ENCODE measurements around the gene HOXA13.
A peak's percentile ranks its signal among the peaks of the same experiment; 100 is the strongest.

The HOXA13 gene

DNA sequence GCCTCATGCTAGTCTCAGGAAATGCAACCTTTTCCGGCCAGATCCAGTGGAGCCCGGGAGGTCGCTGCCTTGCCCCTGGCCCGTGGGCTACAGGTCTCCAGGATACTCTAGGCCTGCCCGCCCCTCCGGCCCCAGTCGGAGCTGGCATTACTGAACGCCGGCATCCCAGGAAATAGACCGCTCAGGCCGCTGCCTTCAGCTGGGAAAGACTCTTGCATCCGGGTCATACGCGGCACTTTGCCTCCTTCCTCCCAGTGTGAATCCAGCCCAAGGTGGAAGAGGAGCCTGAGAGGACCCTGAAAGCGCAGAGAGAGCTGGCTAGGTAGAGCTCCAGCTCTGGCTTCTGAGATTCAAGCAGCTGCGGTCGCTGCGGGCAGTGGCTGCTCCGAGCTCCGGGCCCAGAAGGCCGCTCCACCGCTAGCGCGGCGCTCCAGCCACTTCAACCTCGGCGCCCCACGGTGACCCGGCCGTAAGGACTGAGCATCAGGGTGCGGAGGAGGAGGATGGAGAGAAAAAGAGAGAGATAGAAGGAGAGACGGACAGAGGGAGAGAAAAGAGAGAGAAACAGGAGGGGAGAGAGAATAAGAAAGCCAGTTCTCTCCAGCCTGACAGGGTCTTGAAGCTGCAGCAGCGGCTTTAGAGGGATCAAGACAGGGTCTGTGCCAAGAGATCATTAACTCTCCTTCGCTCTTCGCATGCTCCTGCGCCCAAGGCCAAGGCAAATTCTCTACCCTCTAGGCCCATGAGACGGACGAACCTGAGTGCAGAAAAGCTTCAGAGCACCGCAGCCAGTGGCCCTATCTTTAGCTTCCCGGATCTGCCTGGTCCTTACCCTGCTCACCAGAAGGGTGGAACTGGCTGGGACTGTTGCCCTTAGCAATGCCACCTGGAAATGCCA, 24.0 kb downstream of the HOXA13 start:
- no peak overlapping the region for H3K27ac ChIP-seq (ENCODE audit: low read depth, low read length, severe bottlenecking)
- no peak overlapping the region for H3K4me3 ChIP-seq (ENCODE audit: extremely low read depth, insufficient read depth, low read length, poor library complexity, severe bottlenecking)
- 7 to 11% methylated on average over 38 to 40 of the region's 40 CpGs for WGBS, 2 experiments (ENCODE audit: insufficient coverage in 2 of 2)
- no peaks in the 10 kb centered on the region for H3K9me3 ChIP-seq (ENCODE audit: control insufficient read depth, low read length)
- peaks cover 3% of the 10 kb centered on the region for H3K4me1 ChIP-seq (ENCODE audit: control insufficient read depth, insufficient read depth, low read length, poor library complexity, severe bottlenecking)
- H3K36me3 ChIP-seq (ENCODE audit: control insufficient read depth, insufficient read depth, low read length): no peaks in the 10 kb centered on the region

DNA sequence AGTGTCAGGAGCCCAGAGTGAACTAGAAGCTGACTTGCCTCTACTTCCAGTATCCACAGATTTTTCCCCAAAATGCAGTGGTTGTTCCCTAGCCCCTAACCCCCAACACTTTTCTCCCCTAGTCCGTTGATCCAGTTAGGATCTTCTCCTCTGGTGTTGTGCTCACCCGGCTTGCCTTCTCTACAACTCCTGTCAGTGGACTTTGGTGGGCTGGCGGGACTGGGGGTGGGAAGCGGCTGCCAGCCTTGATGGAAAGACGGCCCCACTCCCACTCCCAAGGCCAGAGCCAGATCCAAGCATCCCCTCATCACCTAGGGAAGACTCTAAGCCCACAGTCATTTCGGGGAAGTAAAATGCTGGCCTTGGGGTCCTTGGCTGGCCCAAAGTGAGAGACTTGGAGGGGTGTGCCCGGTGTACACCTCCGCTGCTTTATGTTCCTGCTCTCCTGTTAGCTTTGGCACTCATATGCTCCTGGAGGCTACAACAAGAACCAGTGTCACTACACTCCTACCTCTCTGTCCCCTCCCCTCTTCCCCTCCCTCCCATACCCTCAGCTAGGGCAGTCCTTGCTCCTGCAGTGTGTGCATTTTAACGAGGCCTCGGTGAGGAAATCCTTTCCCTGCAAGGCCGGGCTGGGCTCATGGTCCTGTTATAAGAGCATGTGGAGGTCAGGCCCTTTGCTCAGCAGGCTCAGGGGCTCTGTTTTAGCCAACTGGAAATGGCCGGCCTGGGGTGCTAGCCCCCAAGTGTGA, 24.8 kb downstream of the HOXA13 start:
- Histone ChIP-seq H3K4me3 (ENCODE audit: extremely low read depth, insufficient read depth, low read length, poor library complexity, severe bottlenecking) (no peak overlapping the region), H3K9me3 (ENCODE audit: control insufficient read depth, low read length) (no peaks in the 10 kb centered on the region), H3K4me1 (ENCODE audit: control insufficient read depth, insufficient read depth, low read length, poor library complexity, severe bottlenecking) (peaks cover 3% of the 10 kb centered on the region), H3K36me3 (ENCODE audit: control insufficient read depth, insufficient read depth, low read length) (no peaks in the 10 kb centered on the region), H3K27ac (ENCODE audit: low read depth, low read length, severe bottlenecking) (no peak overlapping the region)
- WGBS, 2 experiments (ENCODE audit: insufficient coverage in 2 of 2): 8 to 14% methylated on average over 6 to 7 of the region's 12 CpGs

DNA sequence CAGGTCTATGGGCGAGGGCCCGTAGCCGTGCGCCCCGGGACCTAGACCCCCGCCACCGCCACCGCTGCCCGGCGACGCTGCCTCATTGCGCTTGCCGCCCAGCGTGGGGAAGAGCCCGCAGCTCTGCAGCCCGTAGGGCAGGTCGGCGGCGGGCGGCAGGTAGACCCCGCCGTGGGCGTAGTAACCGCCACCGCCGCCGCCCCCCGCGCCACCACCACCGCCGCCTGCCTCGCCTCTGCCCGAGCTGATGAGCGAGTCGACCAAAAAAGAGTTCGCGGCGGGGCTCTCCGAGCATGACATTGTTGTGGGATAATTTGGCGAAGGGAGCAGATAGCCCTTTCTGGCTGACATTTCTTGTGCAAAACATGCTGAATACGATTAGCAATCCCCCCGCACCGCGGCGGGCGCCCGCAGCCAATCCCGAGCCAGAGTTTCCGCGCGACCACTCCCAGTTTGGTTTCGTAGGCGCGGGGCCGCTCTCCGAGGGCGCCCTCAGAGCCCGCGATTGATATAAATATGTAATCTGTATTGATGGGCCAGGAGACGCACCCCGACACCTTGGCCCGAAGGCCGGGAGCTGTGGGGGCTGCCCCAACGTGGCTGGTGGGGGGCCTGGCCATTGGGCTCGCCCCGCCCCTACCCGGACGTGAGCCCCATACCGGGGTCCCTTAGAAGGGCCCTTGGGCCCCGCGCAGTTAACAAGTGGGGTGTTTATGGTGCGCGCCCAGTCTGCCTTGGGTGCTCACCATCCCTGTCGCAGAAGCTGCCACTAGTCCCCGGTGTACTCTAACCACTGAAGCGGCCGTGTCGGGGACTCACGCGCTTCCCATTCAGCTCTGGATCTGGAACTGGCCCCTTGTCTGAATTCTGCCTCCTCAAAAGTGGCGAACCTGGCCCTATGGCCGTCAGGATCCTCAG, 25.7 kb downstream of the HOXA13 start, which contains the start of gene HOXA10:
HOXA10 (minus strand) TSS at position 365 of the 918 bp plus-strand sequence; CDS start at position 351, 14 bp downstream.
- H3K9me3 ChIP-seq (ENCODE audit: control insufficient read depth, low read length): no peaks in the 10 kb centered on the region
- H3K27ac ChIP-seq (ENCODE audit: low read depth, low read length, severe bottlenecking): no peak within 1 kb of the TSS
- no peaks in the 10 kb centered on the region for H3K36me3 ChIP-seq (ENCODE audit: control insufficient read depth, insufficient read depth, low read length)
- WGBS, 2 experiments (ENCODE audit: insufficient coverage in 2 of 2): 4 to 7% methylated on average over 58 to 63 of the region's 82 CpGs
- peak within 1 kb of the TSS; percentile 26 for H3K4me3 ChIP-seq (ENCODE audit: extremely low read depth, insufficient read depth, low read length, poor library complexity, severe bottlenecking)
- peaks cover 3% of the 10 kb centered on the region for H3K4me1 ChIP-seq (ENCODE audit: control insufficient read depth, insufficient read depth, low read length, poor library complexity, severe bottlenecking)

DNA sequence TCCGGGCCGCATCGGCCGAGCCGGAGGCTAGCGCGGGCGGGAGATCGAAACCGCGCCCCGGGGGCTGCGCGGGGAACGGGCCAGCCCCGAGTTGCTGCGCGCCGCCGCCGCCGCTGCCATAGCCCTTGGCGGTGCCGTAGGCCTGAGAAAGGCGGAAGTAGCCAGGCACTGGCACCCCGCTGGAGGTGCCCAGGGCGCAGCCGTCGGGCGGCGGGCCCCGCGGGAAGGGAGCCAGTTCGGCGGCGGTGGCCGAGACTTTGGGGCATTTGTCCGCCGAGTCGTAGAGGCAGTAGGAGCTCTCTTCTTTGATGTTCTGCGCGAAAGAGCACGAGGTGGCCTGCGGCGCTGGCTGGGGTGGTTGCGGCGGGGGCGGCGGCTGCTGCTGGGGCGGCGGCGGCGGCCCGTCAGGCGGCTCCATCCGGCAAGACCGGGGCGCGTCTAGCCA, 26.4 kb downstream of the HOXA13 start:
- Histone ChIP-seq H3K27ac (ENCODE audit: low read depth, low read length, severe bottlenecking) (no peak overlapping the region), H3K4me1 (ENCODE audit: control insufficient read depth, insufficient read depth, low read length, poor library complexity, severe bottlenecking) (peaks cover 3% of the 10 kb centered on the region), H3K9me3 (ENCODE audit: control insufficient read depth, low read length) (no peaks in the 10 kb centered on the region), H3K4me3 (ENCODE audit: extremely low read depth, insufficient read depth, low read length, poor library complexity, severe bottlenecking) (peak overlapping the region; percentile 26), H3K36me3 (ENCODE audit: control insufficient read depth, insufficient read depth, low read length) (no peaks in the 10 kb centered on the region)
- 1% methylated on average over 26 to 47 of the region's 59 CpGs for WGBS, 2 experiments (ENCODE audit: insufficient coverage in 2 of 2)

DNA sequence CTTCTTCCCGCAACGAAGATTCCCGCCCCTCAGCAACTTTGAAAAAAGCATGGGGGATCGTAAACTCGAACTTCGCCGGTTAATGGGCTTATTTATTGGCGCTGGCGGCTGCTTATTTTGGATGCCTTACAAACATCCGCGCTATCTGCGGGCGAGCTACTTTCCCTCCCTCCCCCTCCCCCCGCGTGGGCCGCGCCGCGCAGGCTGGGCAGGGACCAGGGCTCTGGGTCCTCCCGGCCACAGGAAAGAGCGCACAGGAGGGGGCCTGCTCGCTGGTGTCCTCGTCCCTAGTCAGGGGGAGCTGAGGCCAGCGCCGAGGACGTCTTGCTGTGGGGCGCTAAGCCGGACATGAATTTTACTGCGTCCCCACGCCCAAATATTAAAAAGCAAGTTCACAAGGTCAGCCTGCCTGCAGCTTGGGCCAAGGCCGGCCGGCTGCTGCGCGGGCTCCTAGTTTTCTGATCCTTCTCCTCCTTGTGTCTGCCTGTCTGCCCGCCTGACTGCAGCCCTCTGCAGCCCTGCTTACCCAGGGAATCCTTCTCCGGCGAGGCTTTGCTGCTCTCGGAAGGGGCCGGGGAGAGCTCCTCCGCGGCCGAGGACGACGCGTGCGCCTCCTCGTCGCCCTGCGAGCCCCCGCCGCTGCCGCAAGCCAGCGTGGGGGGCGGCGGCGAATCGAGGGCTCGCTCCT, 26.9 kb downstream of the HOXA13 start:
- 1 to 2% methylated on average over 36 to 48 of the region's 58 CpGs for WGBS, 2 experiments (ENCODE audit: insufficient coverage in 2 of 2)
- H3K4me3 ChIP-seq (ENCODE audit: extremely low read depth, insufficient read depth, low read length, poor library complexity, severe bottlenecking): peak overlapping the region; percentile 26
- no peaks in the 10 kb centered on the region for H3K9me3 ChIP-seq (ENCODE audit: control insufficient read depth, low read length)
- H3K27ac ChIP-seq (ENCODE audit: low read depth, low read length, severe bottlenecking): peak overlapping the region; percentile 29
- H3K4me1 ChIP-seq (ENCODE audit: control insufficient read depth, insufficient read depth, low read length, poor library complexity, severe bottlenecking): peaks cover 3% of the 10 kb centered on the region
- H3K36me3 ChIP-seq (ENCODE audit: control insufficient read depth, insufficient read depth, low read length): no peaks in the 10 kb centered on the region

DNA sequence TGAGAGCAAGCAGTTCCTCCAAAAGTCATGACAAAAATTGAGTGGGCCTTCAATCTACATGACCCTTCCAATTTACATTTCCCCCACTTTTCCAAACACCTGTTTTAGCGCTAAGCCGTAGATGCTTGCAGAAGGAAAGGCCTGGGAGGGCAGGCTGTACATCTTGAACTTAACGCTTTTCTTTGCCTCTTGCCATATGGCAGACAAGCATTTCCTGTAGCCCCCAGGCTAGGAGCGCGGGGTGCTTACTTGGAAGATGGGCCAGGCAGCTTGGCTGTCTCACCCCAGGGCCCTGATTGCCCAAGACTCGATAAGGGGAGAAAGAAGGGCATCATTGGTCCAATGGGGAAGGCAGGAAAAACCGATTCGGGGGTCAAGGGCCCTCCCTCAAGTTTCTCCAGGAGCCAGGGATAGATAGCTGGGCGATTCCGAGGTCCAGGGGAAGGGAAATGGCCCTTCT, 27.5 kb downstream of the HOXA13 start:
- Histone ChIP-seq H3K4me3 (ENCODE audit: extremely low read depth, insufficient read depth, low read length, poor library complexity, severe bottlenecking) (no peak overlapping the region), H3K27ac (ENCODE audit: low read depth, low read length, severe bottlenecking) (peak overlapping the region; percentile 29), H3K36me3 (ENCODE audit: control insufficient read depth, insufficient read depth, low read length) (no peaks in the 10 kb centered on the region), H3K9me3 (ENCODE audit: control insufficient read depth, low read length) (no peaks in the 10 kb centered on the region), H3K4me1 (ENCODE audit: control insufficient read depth, insufficient read depth, low read length, poor library complexity, severe bottlenecking) (peaks cover 3% of the 10 kb centered on the region)
- 5 to 7% methylated on average over 10 of the region's 10 CpGs for WGBS, 2 experiments (ENCODE audit: insufficient coverage in 2 of 2)

DNA sequence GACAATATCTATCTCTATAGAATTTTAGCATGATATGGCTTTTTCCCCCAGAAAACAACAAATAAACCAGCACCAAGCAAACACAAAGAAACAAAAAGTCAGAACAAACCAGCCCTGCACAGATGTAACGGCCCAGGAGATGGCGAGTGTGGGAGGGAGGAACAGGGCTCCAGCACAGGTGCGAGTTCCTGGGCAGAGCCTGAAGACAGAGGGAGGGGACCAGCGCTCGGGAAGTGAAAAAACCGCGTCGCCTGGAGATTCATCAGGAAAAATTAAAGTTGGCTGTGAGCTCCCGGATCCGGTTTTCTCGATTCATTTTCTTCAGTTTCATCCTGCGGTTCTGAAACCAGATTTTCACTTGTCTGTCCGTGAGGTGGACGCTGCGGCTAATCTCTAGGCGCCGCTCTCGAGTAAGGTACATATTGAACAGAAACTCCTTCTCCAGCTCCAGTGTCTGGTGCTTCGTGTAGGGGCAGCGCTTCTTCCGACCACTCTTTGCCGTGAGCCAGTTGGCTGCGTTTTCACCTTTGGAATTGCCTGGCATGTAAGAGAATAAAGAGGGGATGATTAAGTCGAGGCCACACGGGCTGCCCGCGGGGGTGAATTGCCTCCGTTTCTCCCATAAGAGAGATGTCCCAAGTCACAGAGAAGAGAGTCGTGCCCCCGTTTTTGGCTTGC, 28.1 kb downstream of the HOXA13 start:
- WGBS, 2 experiments (ENCODE audit: insufficient coverage in 2 of 2): 3 to 5% methylated on average over 27 to 29 of the region's 30 CpGs
- H3K4me1 ChIP-seq (ENCODE audit: control insufficient read depth, insufficient read depth, low read length, poor library complexity, severe bottlenecking): peaks cover 4% of the 10 kb centered on the region
- peak overlapping the region; percentile 2 for H3K4me3 ChIP-seq (ENCODE audit: extremely low read depth, insufficient read depth, low read length, poor library complexity, severe bottlenecking)
- no peak overlapping the region for H3K27ac ChIP-seq (ENCODE audit: low read depth, low read length, severe bottlenecking)
- no peaks in the 10 kb centered on the region for H3K36me3 ChIP-seq (ENCODE audit: control insufficient read depth, insufficient read depth, low read length)
- no peaks in the 10 kb centered on the region for H3K9me3 ChIP-seq (ENCODE audit: control insufficient read depth, low read length)

DNA sequence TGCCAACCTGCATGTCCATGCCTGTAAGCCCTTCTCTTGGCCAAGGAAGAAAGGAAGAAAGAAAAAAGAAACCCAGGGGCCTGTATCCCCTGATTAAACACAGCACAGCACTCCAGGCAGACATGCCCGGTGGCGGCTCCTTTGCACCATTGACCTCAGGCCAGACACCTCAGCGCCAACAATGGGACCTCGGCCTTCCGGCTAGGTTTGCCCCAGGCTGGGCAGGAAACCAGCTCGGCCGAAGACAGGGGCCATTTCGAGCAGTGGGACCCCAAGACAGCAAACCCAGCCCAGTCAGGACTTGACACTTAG, 28.6 kb downstream of the HOXA13 start:
- no peak overlapping the region for H3K27ac ChIP-seq (ENCODE audit: low read depth, low read length, severe bottlenecking)
- WGBS, 2 experiments (ENCODE audit: insufficient coverage in 2 of 2): 0% methylated on average over 6 to 7 of the region's 8 CpGs
- H3K36me3 ChIP-seq (ENCODE audit: control insufficient read depth, insufficient read depth, low read length): no peaks in the 10 kb centered on the region
- H3K4me1 ChIP-seq (ENCODE audit: control insufficient read depth, insufficient read depth, low read length, poor library complexity, severe bottlenecking): peaks cover 5% of the 10 kb centered on the region
- no peak overlapping the region for H3K4me3 ChIP-seq (ENCODE audit: extremely low read depth, insufficient read depth, low read length, poor library complexity, severe bottlenecking)
- H3K9me3 ChIP-seq (ENCODE audit: control insufficient read depth, low read length): no peaks in the 10 kb centered on the region

DNA sequence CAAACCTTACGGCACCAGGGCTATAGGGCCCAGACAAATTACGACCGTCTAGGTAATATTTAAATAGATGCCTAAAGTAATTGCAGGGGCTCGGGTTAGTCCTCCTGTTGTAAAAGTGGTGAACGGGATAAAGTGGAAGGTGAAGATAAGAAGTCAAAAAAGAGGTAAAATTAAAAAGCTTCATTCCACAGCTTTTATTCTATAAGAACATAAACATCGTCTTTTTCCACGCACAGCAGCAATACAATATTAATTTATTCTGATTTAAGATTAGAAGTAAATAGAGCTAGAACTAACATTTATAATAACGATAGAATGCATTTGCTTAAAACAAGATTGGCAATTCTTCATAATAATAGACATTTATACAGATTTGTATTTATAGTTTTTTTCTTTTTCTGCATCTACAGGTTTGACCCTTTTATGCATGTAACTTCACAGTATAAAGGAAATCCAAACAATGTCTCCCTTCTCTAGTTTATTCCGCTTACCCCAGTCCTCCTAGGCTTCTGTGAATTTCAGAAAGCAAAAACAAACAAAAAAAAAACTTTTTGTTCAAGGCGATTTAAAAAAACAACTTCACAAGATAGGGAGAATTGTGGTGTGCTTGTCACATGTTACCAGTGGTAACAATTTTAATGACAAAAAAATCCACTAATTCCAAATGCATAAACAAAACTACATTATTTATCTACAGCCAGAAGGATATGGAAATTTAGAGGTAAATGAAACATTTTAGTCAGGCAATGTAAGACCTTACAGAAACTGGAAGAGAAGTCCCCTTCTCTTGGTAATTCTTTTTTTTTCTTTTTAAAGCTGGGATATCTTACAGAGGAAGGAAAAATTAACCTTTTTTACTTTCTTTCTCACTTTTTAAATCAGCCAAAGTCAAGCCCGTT, 29.2 kb downstream of the HOXA13 start:
- WGBS, 2 experiments (ENCODE audit: insufficient coverage in 2 of 2): 6 to 30% methylated on average over 2 to 3 of the region's 11 CpGs
- Histone ChIP-seq H3K36me3 (ENCODE audit: control insufficient read depth, insufficient read depth, low read length) (no peaks in the 10 kb centered on the region), H3K27ac (ENCODE audit: low read depth, low read length, severe bottlenecking) (no peak overlapping the region), H3K4me1 (ENCODE audit: control insufficient read depth, insufficient read depth, low read length, poor library complexity, severe bottlenecking) (peaks cover 5% of the 10 kb centered on the region), H3K4me3 (ENCODE audit: extremely low read depth, insufficient read depth, low read length, poor library complexity, severe bottlenecking) (peak overlapping the region; percentile 23), H3K9me3 (ENCODE audit: control insufficient read depth, low read length) (no peaks in the 10 kb centered on the region)
